ENCODE results near the gene TBC1D22A.

GRCh38 chr22:47151064-47151463 lies 388.6 kb downstream of the TBC1D22A start:
- TF ChIP-seq PBX3 (IDR thresholded peaks at IDR 0.05) (no peak), REST (IDR thresholded peaks at IDR 0.05; ENCODE audit: low read depth, low read length) (no peak), MAX (IDR thresholded peaks at IDR 0.05; ENCODE audit: low read depth) (no peak), CTCF (IDR thresholded peaks at IDR 0.05) (no peak), TEAD4 (IDR thresholded peaks at IDR 0.05; ENCODE audit: borderline replicate concordance, insufficient read depth) (no peak)
